HCT116 (cell line): ENCODE results near the gene PTPRC. TPM values are rescaled to one million over a fixed set of nuclear protein-coding genes. Genes with fewer than 3 reads are reported as not detected.

Experiments used
- ATAC-seq: fragments of 200-7000 bp; cut with Tn5 transposase; 2 replicates; pipeline ENCODE4 v1.9.1; 2020; ENCODE audit warnings: mild to moderate bottlenecking, moderate library complexity
- BruUV-seq: library from RNA; stranded (reverse); fragments of 400-500 nt; replicated peaks from 2 replicates; lab custom pipeline; 2021; lab: Mats Ljungman, UMichigan
- CTCF ChIA-PET: fragments of 300-600 bp; sonication (Branson Sonifier 250); formaldehyde crosslinking; loops from one replicate; lab custom pipeline; 2021; ENCODE audit warnings: antibody characterized with exemption; lab: Charles Lee
- POLR2A ChIA-PET: fragments of 300-600, 350-600 bp; sonication (Branson Sonifier 250); formaldehyde crosslinking; loops from one replicate; lab custom pipeline; 2021; ENCODE audit warnings: antibody characterized with exemption; lab: Charles Lee
- RAD21 ChIA-PET, 2 experiments: fragments of 300-600 bp; sonication (Branson Sonifier 250); formaldehyde crosslinking; loops; one replicate each; lab custom pipeline; 2023; ENCODE audit warnings: low total read pairs in 2 of 2; ENCODE audit not compliant: uncharacterized antibody in 2 of 2, unreplicated experiment in 2 of 2, low non-redundant PET in 1 of 2; lab: Charles Lee
- DNase-seq: peaks from one replicate; pipeline ENCODE4 v3.0.0-alpha.2; 2010; ENCODE audit warnings: low read depth, low spot score
- H2AFZ ChIP-seq: fragments of 200-600 bp; shearing (Covaris generic), sonication (generic); 2 replicates; pipeline ENCODE4 v1.6.1; 2017; ENCODE audit warnings: low read depth, mixed run types, mixed read lengths, antibody characterized with exemption, low read length; ENCODE audit not compliant: poor library complexity, severe bottlenecking
- H3K27ac ChIP-seq: 2 replicates; pipeline ENCODE4 v1.5.1; 2012; ENCODE audit warnings: low read depth, low read length
- H3K27me3 ChIP-seq: fragments of 200-600 bp; sonication (generic); 2 replicates; pipeline ENCODE4 v1.6.1; 2016; ENCODE audit warnings: mixed run types, low read length, mixed read lengths; ENCODE audit not compliant: insufficient read depth
- H3K36me3 ChIP-seq, 2 experiments: fragments of 200-500 bp in 1 of 2; fragments of 200-600 bp in 1 of 2; sonication (Bioruptor generic) in 1 of 2; sonication (generic) in 1 of 2; 2 replicates each; pipeline versions ENCODE4 v1.5.1 to v1.6.1; 2014 to 2016; ENCODE audit warnings: low read length in 2 of 2, inconsistent platforms in 1 of 2, mixed read lengths in 1 of 2, mixed run types in 1 of 2; ENCODE audit not compliant: insufficient read depth in 2 of 2, control insufficient read depth in 1 of 2
- H3K4me1 ChIP-seq, 2 experiments: fragments of 200-600 bp in 1 of 2; sonication (generic) in 1 of 2; 2 replicates each; pipeline versions ENCODE4 v1.5.1 to v1.6.1; 2012 to 2017; ENCODE audit warnings: low read length in 2 of 2, inconsistent platforms in 1 of 2, mild to moderate bottlenecking in 1 of 2, mixed read lengths in 1 of 2, mixed run types in 1 of 2, moderate library complexity in 1 of 2; ENCODE audit not compliant: insufficient read depth in 2 of 2, control insufficient read depth in 1 of 2
- H3K4me2 ChIP-seq: fragments of 200-600 bp; sonication (generic); 2 replicates; pipeline ENCODE4 v1.6.1; 2017; ENCODE audit warnings: mixed run types, low read length, mixed read lengths
- H3K4me3 ChIP-seq, 2 experiments: fragments of 200-600 bp in 1 of 2; sonication (generic) in 1 of 2; replicated peaks in 1 of 2; 2 replicates each; pipeline ENCODE4 v1.5.1; 2011 to 2016; ENCODE audit warnings: low read length in 2 of 2, control low read depth in 1 of 2, low read depth in 1 of 2, mild to moderate bottlenecking in 1 of 2, mixed read lengths in 1 of 2, mixed run types in 1 of 2
- H3K79me2 ChIP-seq: fragments of 200-600 bp; sonication (generic); 2 replicates; pipeline ENCODE4 v1.6.1; 2017; ENCODE audit warnings: mild to moderate bottlenecking, mixed run types, low read length, moderate library complexity, mixed read lengths; ENCODE audit not compliant: insufficient read depth
- H3K9ac ChIP-seq: fragments of 200-600 bp; sonication (generic); 2 replicates; pipeline ENCODE4 v1.6.1; 2016; ENCODE audit warnings: low read length, mixed read lengths
- H3K9me2 ChIP-seq: fragments of 200-600 bp; sonication (generic), shearing (Covaris generic); 2 replicates; pipeline ENCODE4 v1.6.1; 2017; ENCODE audit warnings: mixed run types, mild to moderate bottlenecking, moderate library complexity; ENCODE audit not compliant: insufficient read depth
- H3K9me3 ChIP-seq, 2 experiments: fragments of 200-500 bp in 1 of 2; fragments of 200-600 bp in 1 of 2; sonication (Bioruptor generic) in 1 of 2; sonication (generic) in 1 of 2; 2 replicates each; pipeline ENCODE4 v1.6.1; 2014 to 2017; ENCODE audit warnings: low read length in 2 of 2, mixed read lengths in 2 of 2, inconsistent platforms in 1 of 2, low read depth in 1 of 2, mild to moderate bottlenecking in 1 of 2, mixed run types in 1 of 2, moderate library complexity in 1 of 2; ENCODE audit not compliant: control insufficient read depth in 1 of 2, insufficient read depth in 1 of 2
- H4K20me1 ChIP-seq: fragments of 200-600 bp; sonication (generic), shearing (Covaris generic); 2 replicates; pipeline ENCODE4 v1.6.1; 2017; ENCODE audit warnings: mixed run types, mild to moderate bottlenecking, moderate library complexity; ENCODE audit not compliant: insufficient read depth
- CBX3 ChIP-seq: IDR thresholded peaks from 2 replicates; pipeline ENCODE4 v1.6.1; 2012; ENCODE audit warnings: low read depth
- EGR1 ChIP-seq: IDR thresholded peaks from 2 replicates; pipeline ENCODE4 v1.6.1; 2012; ENCODE audit warnings: low read depth
- JUND ChIP-seq: IDR thresholded peaks from 2 replicates; pipeline ENCODE4 v1.6.1; 2012
- POLR2A ChIP-seq: IDR thresholded peaks from 2 replicates; pipeline ENCODE4 v1.7.0; 2011; ENCODE audit warnings: borderline replicate concordance; ENCODE audit not compliant: insufficient read depth, insufficient read length; ENCODE audit errors: extremely low read depth
- SIN3A ChIP-seq: IDR thresholded peaks from 2 replicates; pipeline ENCODE4 v1.6.1; 2012; ENCODE audit warnings: low read depth
- SRF ChIP-seq: IDR thresholded peaks from 2 replicates; pipeline ENCODE4 v1.6.1; 2012; ENCODE audit warnings: low read depth
- ZNF274 ChIP-seq: fragments of 200-500 bp; sonication (Bioruptor generic); IDR thresholded peaks from 2 replicates; pipeline ENCODE4 v1.6.1; 2014; ENCODE audit warnings: mild to moderate bottlenecking, low read depth, low read length, inconsistent platforms
- intact Hi-C: fragments of 100-400 bp; cut with micrococcal nuclease; formaldehyde crosslinking; loops from 2 replicates; pipeline ENCODE4 v1.10.0; 2022
- total RNA-seq: library from RNA; stranded (reverse); gene quantifications from one replicate; pipeline ENCODE4 v1.2.1, GENCODE V29; 2021; ENCODE audit not compliant: unreplicated experiment
- TF ChIP-seq, protein P1 (sequence below): IDR thresholded peaks from 2 replicates; pipeline ENCODE4 v1.6.1; 2012
- TF ChIP-seq, protein P2 (sequence below): IDR thresholded peaks from 2 replicates; pipeline ENCODE4 v1.6.1; 2012
- TF ChIP-seq, protein P3 (sequence below), 3 experiments: fragments of 200-600 bp in 1 of 3; sonication (generic) in 1 of 3; IDR thresholded peaks in 2 of 3; conservative IDR thresholded peaks in 1 of 3; 2 replicates each; pipeline ENCODE4 v1.5.1; 2012 to 2017; ENCODE audit warnings: low read depth in 2 of 3, low read length in 2 of 3, antibody characterized with exemption in 1 of 3, borderline replicate concordance in 1 of 3, control low read depth in 1 of 3, mild to moderate bottlenecking in 1 of 3, mixed read lengths in 1 of 3, mixed run types in 1 of 3, moderate library complexity in 1 of 3; ENCODE audit not compliant: insufficient read depth in 1 of 3

The PTPRC gene
- total RNA-seq, 1 experiment from 2014 or later, result 1.2 TPM

DNA sequence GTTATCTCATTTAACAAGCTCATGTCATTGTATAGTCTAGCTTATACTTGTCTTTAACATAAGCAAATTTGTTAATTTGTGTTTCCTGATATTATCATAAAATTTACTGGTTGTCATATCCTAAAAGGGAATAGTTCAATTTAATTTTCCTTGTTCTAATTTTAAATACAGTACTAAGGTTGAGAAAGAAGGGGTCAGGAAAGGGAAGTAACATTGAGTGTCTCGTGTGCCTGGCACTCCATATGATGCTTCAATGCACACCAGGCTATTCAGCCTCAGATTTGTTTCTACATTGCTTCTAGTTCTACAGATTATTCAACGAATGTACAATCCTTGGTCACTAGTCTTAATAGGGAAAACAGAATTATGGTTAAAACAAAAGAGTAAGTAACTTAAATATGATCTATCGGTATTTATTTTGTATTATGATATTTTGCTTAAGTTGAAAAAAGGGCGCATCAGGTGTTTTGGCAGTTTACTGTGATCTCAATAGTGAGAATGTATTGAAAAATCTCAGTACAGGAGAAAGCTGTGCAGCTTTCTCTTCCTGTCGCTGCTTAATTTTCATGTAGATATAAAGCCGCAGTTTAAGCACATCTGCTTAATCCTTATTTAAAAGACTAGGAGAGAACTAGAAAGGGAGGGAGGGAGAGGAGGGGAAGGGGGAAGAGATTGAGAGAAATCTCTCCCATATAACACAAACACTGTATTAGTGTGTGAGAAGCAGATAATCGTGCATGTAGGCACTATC is 13.0 kb downstream of the PTPRC start:
- no peak overlapping the region for H2AFZ ChIP-seq
- H3K27ac ChIP-seq, result no peak overlapping the region
- intact Hi-C loops, result no loop called here
- no peaks in the 10 kb centered on the region for H4K20me1 ChIP-seq
- no peaks in the 10 kb centered on the region for H3K36me3 ChIP-seq
- TF ChIP-seq, protein P1, sequence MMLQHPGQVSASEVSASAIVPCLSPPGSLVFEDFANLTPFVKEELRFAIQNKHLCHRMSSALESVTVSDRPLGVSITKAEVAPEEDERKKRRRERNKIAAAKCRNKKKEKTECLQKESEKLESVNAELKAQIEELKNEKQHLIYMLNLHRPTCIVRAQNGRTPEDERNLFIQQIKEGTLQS, result no peak
- TF ChIP-seq, protein P2, sequence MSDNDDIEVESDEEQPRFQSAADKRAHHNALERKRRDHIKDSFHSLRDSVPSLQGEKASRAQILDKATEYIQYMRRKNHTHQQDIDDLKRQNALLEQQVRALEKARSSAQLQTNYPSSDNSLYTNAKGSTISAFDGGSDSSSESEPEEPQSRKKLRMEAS, result no peak
- no peak for TF ChIP-seq ZNF274
- TF ChIP-seq CBX3, result no peak
- no peak for TF ChIP-seq JUND
- TF ChIP-seq, protein P3, sequence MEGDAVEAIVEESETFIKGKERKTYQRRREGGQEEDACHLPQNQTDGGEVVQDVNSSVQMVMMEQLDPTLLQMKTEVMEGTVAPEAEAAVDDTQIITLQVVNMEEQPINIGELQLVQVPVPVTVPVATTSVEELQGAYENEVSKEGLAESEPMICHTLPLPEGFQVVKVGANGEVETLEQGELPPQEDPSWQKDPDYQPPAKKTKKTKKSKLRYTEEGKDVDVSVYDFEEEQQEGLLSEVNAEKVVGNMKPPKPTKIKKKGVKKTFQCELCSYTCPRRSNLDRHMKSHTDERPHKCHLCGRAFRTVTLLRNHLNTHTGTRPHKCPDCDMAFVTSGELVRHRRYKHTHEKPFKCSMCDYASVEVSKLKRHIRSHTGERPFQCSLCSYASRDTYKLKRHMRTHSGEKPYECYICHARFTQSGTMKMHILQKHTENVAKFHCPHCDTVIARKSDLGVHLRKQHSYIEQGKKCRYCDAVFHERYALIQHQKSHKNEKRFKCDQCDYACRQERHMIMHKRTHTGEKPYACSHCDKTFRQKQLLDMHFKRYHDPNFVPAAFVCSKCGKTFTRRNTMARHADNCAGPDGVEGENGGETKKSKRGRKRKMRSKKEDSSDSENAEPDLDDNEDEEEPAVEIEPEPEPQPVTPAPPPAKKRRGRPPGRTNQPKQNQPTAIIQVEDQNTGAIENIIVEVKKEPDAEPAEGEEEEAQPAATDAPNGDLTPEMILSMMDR (IDR thresholded peaks at IDR 0.05 in 2 of 3, conservative IDR thresholded peaks at IDR 0.05 in 1 of 3; ENCODE audit: borderline replicate concordance in 1 of 3, insufficient read depth in 1 of 3, low read depth in 2 of 3, low read length in 2 of 3), result no peak
- no peak for TF ChIP-seq SIN3A
- TF ChIP-seq SRF, result no peak
- TF ChIP-seq POLR2A, result no peak
- no peak for TF ChIP-seq EGR1
- H3K27me3 ChIP-seq, result no peaks in the 10 kb centered on the region
- DNase-seq, result no peak
- H3K4me1 ChIP-seq, result no peaks in the 10 kb centered on the region
- no peaks in the 10 kb centered on the region for H3K9me3 ChIP-seq
- no peak overlapping the region for H3K9ac ChIP-seq
- ATAC-seq, result no peak
- ChIA-PET POLR2A (no interaction called here), RAD21 (no interaction called here), CTCF (no interaction called here)
- H3K9me2 ChIP-seq, result no peaks in the 10 kb centered on the region
- no peak overlapping the region for H3K4me2 ChIP-seq
- no peak overlapping the region for H3K4me3 ChIP-seq
- H3K79me2 ChIP-seq, result no peaks in the 10 kb centered on the region
- BruUV-seq, result no TSS peak
